Astrocyte (in vitro differentiated cells and primary cell): Measurements from ENCODE around the gene MAPKAPK2. TPM values are rescaled to one million over a fixed set of nuclear protein-coding genes. Genes with fewer than 3 reads are reported as not detected.

Experiments used
- DNase-seq: peaks from one replicate; pipeline ENCODE4 v3.0.0-alpha.2; 2010; ENCODE audit warnings: low read depth
- FAIRE-seq: peaks from 2 replicates; lab custom pipeline; 2011; peaks lifted over from hg19 to GRCh38; lab: Jason Lieb, UNC
- H2AFZ ChIP-seq: 2 replicates; pipeline ENCODE4 v1.6.0; 2012; ENCODE audit warnings: low read depth, low read length, inconsistent platforms
- H3K27ac ChIP-seq: 2 replicates; pipeline ENCODE4 v1.5.1; 2011; ENCODE audit warnings: low read depth, low read length, inconsistent platforms
- H3K27me3 ChIP-seq: 2 replicates; pipeline ENCODE4 v1.6.0; 2011; ENCODE audit warnings: low read length, inconsistent platforms; ENCODE audit not compliant: insufficient read depth
- H3K36me3 ChIP-seq: 2 replicates; pipeline ENCODE4 v1.5.1; 2011; ENCODE audit warnings: low read length, inconsistent platforms; ENCODE audit not compliant: insufficient read depth
- H3K4me1 ChIP-seq: 2 replicates; pipeline ENCODE4 v1.5.1; 2011; ENCODE audit warnings: low read length, inconsistent platforms; ENCODE audit not compliant: insufficient read depth
- H3K4me2 ChIP-seq: 2 replicates; pipeline ENCODE4 v1.6.0; 2012; ENCODE audit warnings: low read length, inconsistent platforms
- H3K4me3 ChIP-seq: 2 replicates; pipeline ENCODE4 v1.5.1; 2011; ENCODE audit warnings: low read depth, mild to moderate bottlenecking, low read length, inconsistent platforms; ENCODE audit not compliant: insufficient read depth
- H3K79me2 ChIP-seq: 2 replicates; pipeline ENCODE4 v1.6.0; 2012; ENCODE audit warnings: mild to moderate bottlenecking, low read length, inconsistent platforms; ENCODE audit not compliant: insufficient read depth
- H3K9ac ChIP-seq: 2 replicates; pipeline ENCODE4 v1.6.0; 2012; ENCODE audit warnings: mild to moderate bottlenecking, low read length, inconsistent platforms
- H3K9me3 ChIP-seq: 2 replicates; pipeline ENCODE4 v1.5.1; 2012; ENCODE audit warnings: low read depth, mild to moderate bottlenecking, low read length, inconsistent platforms; ENCODE audit not compliant: insufficient read depth
- H4K20me1 ChIP-seq: 2 replicates; pipeline ENCODE4 v1.6.0; 2012; ENCODE audit warnings: low read length, inconsistent platforms; ENCODE audit not compliant: insufficient read depth
- H3K27ac Mint-ChIP-seq: one replicate; pipeline ENCODE4 v1.8.0; 2021; ENCODE audit warnings: mild to moderate bottlenecking, mixed read lengths; ENCODE audit not compliant: unreplicated experiment
- H3K27me3 Mint-ChIP-seq: one replicate; pipeline ENCODE4 v1.8.0; 2021; ENCODE audit warnings: low read depth, mixed read lengths; ENCODE audit not compliant: unreplicated experiment
- H3K36me3 Mint-ChIP-seq: one replicate; pipeline ENCODE4 v1.8.0; 2021; ENCODE audit warnings: low read depth, mixed read lengths; ENCODE audit not compliant: unreplicated experiment
- H3K4me1 Mint-ChIP-seq: one replicate; pipeline ENCODE4 v1.8.0; 2021; ENCODE audit warnings: low read depth, mixed read lengths; ENCODE audit not compliant: unreplicated experiment
- H3K4me3 Mint-ChIP-seq: one replicate; pipeline ENCODE4 v1.8.0; 2021; ENCODE audit warnings: mild to moderate bottlenecking, moderate library complexity, mixed read lengths; ENCODE audit not compliant: unreplicated experiment
- H3K9me3 Mint-ChIP-seq: one replicate; pipeline ENCODE4 v1.8.0; 2021; ENCODE audit warnings: mild to moderate bottlenecking, mixed read lengths; ENCODE audit not compliant: unreplicated experiment
- EZH2 ChIP-seq: IDR thresholded peaks from 2 replicates; pipeline ENCODE4 v1.6.1; 2012; ENCODE audit warnings: mild to moderate bottlenecking, low read length, inconsistent platforms; ENCODE audit not compliant: insufficient read depth
- total RNA-seq: library from RNA; stranded (reverse); gene quantifications from 2 replicates; pipeline ENCODE4 v1.2.1, GENCODE V29; 2021
- TF ChIP-seq, protein P1 (sequence below): IDR thresholded peaks from 2 replicates; pipeline ENCODE4 v1.5.1; 2011; ENCODE audit warnings: low read depth, mild to moderate bottlenecking, inconsistent platforms, low read length, moderate library complexity; ENCODE audit not compliant: insufficient read depth

MAPKAPK2 gene
- total RNA-seq, 1 donor from 2014 or later, result 108 TPM

DNA sequence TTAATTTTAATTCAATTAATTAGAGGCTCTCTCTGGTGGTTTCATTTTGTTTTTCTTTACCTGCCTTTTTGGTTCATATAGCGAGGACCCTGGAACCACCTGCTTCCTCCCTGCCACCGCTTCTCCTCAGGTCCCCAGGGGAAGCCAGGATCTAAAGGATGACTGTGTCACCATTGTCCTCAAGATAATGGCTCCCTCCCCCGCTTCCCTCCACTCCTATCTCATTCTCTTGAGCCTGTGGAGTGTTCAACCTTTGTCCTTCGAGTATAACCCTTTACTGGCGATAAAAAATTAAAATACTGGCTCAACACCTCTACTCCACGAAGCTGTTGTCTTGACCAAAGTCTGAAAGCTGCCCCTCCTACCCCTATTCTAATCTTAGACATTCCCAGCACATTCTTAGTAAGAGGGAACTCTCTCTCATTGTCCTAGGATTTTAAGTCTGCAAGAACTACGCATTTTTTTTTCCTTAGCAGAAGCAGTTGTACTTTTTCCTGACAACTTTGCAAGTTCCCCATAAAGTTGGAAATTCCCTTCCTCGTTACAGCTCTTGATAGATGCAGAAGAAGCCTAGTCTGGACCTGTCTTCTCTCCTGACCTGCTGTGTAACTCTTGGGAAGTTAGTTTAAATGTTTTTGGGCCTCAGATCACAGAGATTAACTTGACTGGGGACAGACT lies 12.6 kb upstream of the MAPKAPK2 start:
- H3K4me1 Mint-ChIP-seq, result peaks cover 13% of the 10 kb centered on the region
- Histone ChIP-seq H2AFZ (no peak overlapping the region), H3K27me3 (no peaks in the 10 kb centered on the region), H3K4me1 (peaks cover 17% of the 10 kb centered on the region), H3K36me3 (no peaks in the 10 kb centered on the region), H4K20me1 (no peaks in the 10 kb centered on the region), H3K9ac (no peak overlapping the region), H3K4me2 (no peak overlapping the region), H3K9me3 (no peaks in the 10 kb centered on the region), H3K4me3 (no peak overlapping the region), H3K27ac (no peak overlapping the region), H3K79me2 (no peaks in the 10 kb centered on the region)
- DNase-seq, result no peak
- H3K27me3 Mint-ChIP-seq, result peaks cover 17% of the 10 kb centered on the region
- FAIRE-seq, result no peak
- H3K9me3 Mint-ChIP-seq, result peaks cover 1% of the 10 kb centered on the region
- no peak for TF ChIP-seq EZH2
- TF ChIP-seq, protein P1, sequence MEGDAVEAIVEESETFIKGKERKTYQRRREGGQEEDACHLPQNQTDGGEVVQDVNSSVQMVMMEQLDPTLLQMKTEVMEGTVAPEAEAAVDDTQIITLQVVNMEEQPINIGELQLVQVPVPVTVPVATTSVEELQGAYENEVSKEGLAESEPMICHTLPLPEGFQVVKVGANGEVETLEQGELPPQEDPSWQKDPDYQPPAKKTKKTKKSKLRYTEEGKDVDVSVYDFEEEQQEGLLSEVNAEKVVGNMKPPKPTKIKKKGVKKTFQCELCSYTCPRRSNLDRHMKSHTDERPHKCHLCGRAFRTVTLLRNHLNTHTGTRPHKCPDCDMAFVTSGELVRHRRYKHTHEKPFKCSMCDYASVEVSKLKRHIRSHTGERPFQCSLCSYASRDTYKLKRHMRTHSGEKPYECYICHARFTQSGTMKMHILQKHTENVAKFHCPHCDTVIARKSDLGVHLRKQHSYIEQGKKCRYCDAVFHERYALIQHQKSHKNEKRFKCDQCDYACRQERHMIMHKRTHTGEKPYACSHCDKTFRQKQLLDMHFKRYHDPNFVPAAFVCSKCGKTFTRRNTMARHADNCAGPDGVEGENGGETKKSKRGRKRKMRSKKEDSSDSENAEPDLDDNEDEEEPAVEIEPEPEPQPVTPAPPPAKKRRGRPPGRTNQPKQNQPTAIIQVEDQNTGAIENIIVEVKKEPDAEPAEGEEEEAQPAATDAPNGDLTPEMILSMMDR, result no peak
- peaks cover 2% of the 10 kb centered on the region for H3K36me3 Mint-ChIP-seq
- H3K4me3 Mint-ChIP-seq, result no peak overlapping the region
- no peak overlapping the region for H3K27ac Mint-ChIP-seq

DNA sequence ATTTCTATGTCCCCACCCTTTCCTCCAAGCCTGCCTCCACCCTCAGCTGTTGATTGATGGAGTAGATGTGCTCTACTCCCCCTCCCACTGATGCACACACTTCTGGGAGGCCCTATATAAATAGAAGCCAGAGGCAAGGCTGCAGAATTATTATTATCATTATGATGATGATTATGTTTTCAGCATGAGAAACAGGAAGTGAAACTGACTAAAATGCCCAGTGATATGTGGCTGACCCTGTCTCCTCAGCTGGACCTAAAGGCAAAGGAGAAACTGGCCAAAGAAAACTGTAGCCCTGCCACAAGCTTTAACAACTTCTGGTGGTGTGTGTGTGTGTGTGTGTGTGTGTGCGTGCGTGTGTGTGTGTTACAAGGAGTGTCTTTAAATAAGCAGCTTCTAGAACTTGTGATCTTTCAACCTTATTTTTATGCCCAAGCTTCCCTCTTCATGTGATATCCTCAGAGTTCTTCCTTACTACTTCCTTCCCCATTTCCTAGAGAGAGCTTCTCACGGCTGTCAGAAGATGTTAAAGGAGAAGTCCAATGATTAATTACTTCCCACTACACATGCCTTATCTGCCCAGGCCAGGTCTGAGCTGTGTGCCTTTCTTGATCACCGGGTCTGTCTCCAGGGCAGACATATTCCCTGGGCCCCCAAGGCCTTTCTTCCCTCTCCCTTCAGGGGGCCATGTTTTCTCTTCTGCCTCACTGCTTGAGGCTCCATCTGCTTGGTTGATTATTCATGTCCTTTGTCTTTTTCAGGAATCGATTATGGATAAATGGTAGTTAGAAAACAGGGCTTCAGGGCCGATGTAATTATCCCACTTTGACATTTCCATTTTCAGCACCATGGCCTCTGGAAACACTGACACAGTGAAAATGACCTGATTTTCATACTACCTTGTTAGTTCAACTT lies 11.6 kb upstream of the MAPKAPK2 start:
- no peaks in the 10 kb centered on the region for H3K79me2 ChIP-seq
- FAIRE-seq (no peak), DNase-seq (peak; percentile 26)
- H3K27me3 ChIP-seq, result no peaks in the 10 kb centered on the region
- H3K9me3 ChIP-seq, result no peaks in the 10 kb centered on the region
- Mint-ChIP-seq H3K27ac (no peak overlapping the region), H3K9me3 (peaks cover 1% of the 10 kb centered on the region), H3K27me3 (peaks cover 11% of the 10 kb centered on the region), H3K4me1 (peaks cover 13% of the 10 kb centered on the region), H3K36me3 (peaks cover 2% of the 10 kb centered on the region), H3K4me3 (no peak overlapping the region)
- TF ChIP-seq EZH2, result no peak
- TF ChIP-seq, protein P1, result no peak
- no peaks in the 10 kb centered on the region for H3K36me3 ChIP-seq
- H2AFZ ChIP-seq, result no peak overlapping the region
- no peak overlapping the region for H3K9ac ChIP-seq
- H3K27ac ChIP-seq, result no peak overlapping the region
- H4K20me1 ChIP-seq, result no peaks in the 10 kb centered on the region
- H3K4me1 ChIP-seq, result peaks cover 17% of the 10 kb centered on the region
- no peak overlapping the region for H3K4me2 ChIP-seq
- no peak overlapping the region for H3K4me3 ChIP-seq
